Uterus (tissue), 4 donors: ENCODE data around the gene HEXB. TPM values are rescaled to one million over a fixed set of nuclear protein-coding genes. Genes with fewer than 3 reads are reported as not detected.
A peak's percentile ranks its signal among the peaks of the same experiment; 100 is the strongest.

Source experiments
- DNase-seq, 2 donors: peaks; one replicate each; pipeline ENCODE4 v3.0.0-alpha.2; 2019 to 2020
- H3K27ac ChIP-seq, 2 donors: fragments of 200-600 bp; sonication (generic); 1 replicate in 1 of 2; 2 replicates in 1 of 2; pipeline ENCODE4 v1.5.1; 2016 to 2018
- H3K27me3 ChIP-seq, 2 donors: fragments of 200-600 bp; sonication (generic); one replicate each; pipeline ENCODE4 v1.5.1; 2018 to 2019; ENCODE audit warnings: control low read depth in 1 of 2
- H3K36me3 ChIP-seq, 2 donors: fragments of 200-600 bp; sonication (generic); one replicate each; pipeline ENCODE4 v1.5.1; 2019; ENCODE audit warnings: control low read depth in 1 of 2
- H3K4me1 ChIP-seq, 2 donors: fragments of 200-600 bp; sonication (generic); one replicate each; pipeline ENCODE4 v1.5.1; 2018 to 2019; ENCODE audit warnings: control low read depth in 1 of 2
- H3K4me3 ChIP-seq, 2 donors: fragments of 200-600 bp; sonication (generic); 1 replicate in 1 of 2; 2 replicates in 1 of 2; pipeline ENCODE4 v1.5.1; 2018 to 2019; ENCODE audit warnings: mild to moderate bottlenecking in 1 of 2
- H3K9me3 ChIP-seq, 2 donors: fragments of 200-600 bp; sonication (generic); one replicate each; pipeline ENCODE4 v1.5.1; 2019; ENCODE audit warnings: control low read depth in 1 of 2
- CTCF ChIP-seq, 4 experiments: fragments of 200-600 bp in 2 of 4; fragments of 450-650 bp in 2 of 4; sonication (generic) in 2 of 4; IDR thresholded peaks; one replicate each; pipeline ENCODE4 v1.5.1; 2016 to 2019; ENCODE audit warnings: antibody characterized with exemption in 4 of 4, mild to moderate bottlenecking in 2 of 4, moderate library complexity in 1 of 4
- POLR2A ChIP-seq, 2 donors: fragments of 450-650 bp; IDR thresholded peaks; one replicate each; pipeline ENCODE4 v1.6.1; 2016; ENCODE audit warnings: antibody characterized with exemption in 2 of 2, mild to moderate bottlenecking in 1 of 2, moderate library complexity in 1 of 2
- intact Hi-C: fragments of 100-400 bp; cut with DNase I; formaldehyde crosslinking; loops from one replicate; pipeline ENCODE4 v1.15.1; 2023; ENCODE audit warnings: low total_unique reads
- small RNA-seq: library from RNA; depleted of rRNA; stranded (forward); fragments of <200 nt; gene quantifications from one replicate; pipeline ENCODE3, GENCODE V24; 2016
- total RNA-seq, 4 donors: library from RNA; depleted of rRNA in 3 of 4; stranded (reverse); fragments of >200 nt in 3 of 4; gene quantifications; one replicate each; pipeline versions ENCODE4 v1.1.0 to v1.2.4, GENCODE V29; 2014 to 2023
- donor health status: DM: yes; HTN: yes; CAD: no.

Gene HEXB
- total RNA-seq, 4 donors from 2014 or later: 115 to 195 (median 146) TPM

GRCh38 chr5:74766849-74767578 is 82.0 kb downstream of the HEXB start, which contains the start of the genes GFM2 and NSA2:
Gene GFM2, minus strand, starts transcription at chr5:74767117. Its CDS starts 3,375 bp downstream, at chr5:74763742.
Gene NSA2, plus strand, starts transcription at chr5:74767249. Its CDS starts 112 bp downstream, at chr5:74767361.
- peak; percentile 90 to 92 for DNase-seq
- Histone ChIP-seq H3K4me1 (peaks cover 5 to 14% of the 10 kb centered on the region in 2 donors), H3K9me3 (no peaks in the 10 kb centered on the region), H3K27ac (peak within 1 kb of the TSS; percentile 83 to 86), H3K4me3 (peak within 1 kb of the TSS; percentile 76 to 92), H3K36me3 (no peaks in the 10 kb centered on the region), H3K27me3 (no peaks in the 10 kb centered on the region)
- intact Hi-C loops: no loop called here
- TF ChIP-seq POLR2A (IDR thresholded peaks at IDR 0.05): peak in 1 of 2 donors; percentile 39
- TF ChIP-seq CTCF (IDR thresholded peaks at IDR 0.05): peak in 3 of 4 experiments; percentile 2 to 28 (median 19)

GRCh38 chr5:74767579-74767913 is 82.5 kb downstream of the HEXB start:
- TF ChIP-seq POLR2A (IDR thresholded peaks at IDR 0.05): no peak
- peak in 1 of 4 experiments; percentile 1 for TF ChIP-seq CTCF (IDR thresholded peaks at IDR 0.05)
- Histone ChIP-seq H3K36me3 (no peaks in the 10 kb centered on the region), H3K9me3 (no peaks in the 10 kb centered on the region), H3K4me3 (peak overlapping the region; percentile 76 to 92), H3K27me3 (no peaks in the 10 kb centered on the region), H3K4me1 (peaks cover 5 to 14% of the 10 kb centered on the region in 2 donors), H3K27ac (peak overlapping the region; percentile 83 to 86)
- intact Hi-C loops: no loop called here
- DNase-seq: no peak

Small RNA genes within 50 kb of the gene (small RNA-seq; reads per million reads assigned to genes)
- not detected for gene RNU6-658P

Other genes with a start within 250 kb of the HEXB start
- 10 to 100 TPM in 1 of 4 donors, 1 to 10 TPM in 2, under 1 TPM in 1; 0.59 to 75.0 (median 2.9) TPM for gene ENC1, start 44.5 kb upstream of the HEXB start, total RNA-seq
- 10 to 100 TPM; 15.9 to 55.7 (median 26.6) TPM for gene GFM2, start 81.9 kb downstream of the HEXB start, total RNA-seq
- gene NSA2, start 82.0 kb downstream of the HEXB start, total RNA-seq: 100 to 1,000 TPM in 2 of 4 donors, 10 to 100 TPM in 2; 91.5 to 229 (median 112) TPM
- 10 to 100 TPM in 1 of 4 donors, 1 to 10 TPM in 1, under 1 TPM in 2; under 0.01 to 26.5 (median 3.5) TPM for gene FAM169A, start 181.2 kb downstream of the HEXB start, total RNA-seq